Measurements from ENCODE around the gene CSF1R.
"Not testable (repeated sequence)": the region's sequence is repeated elsewhere in the genome, so short reads cannot be mapped to it uniquely, and the experiment has no call there.

The CSF1R gene

GRCh38 chr5:150033334-150033733 lies 53.0 kb downstream of the CSF1R start:
- no peak for DNase-seq (ENCODE audit: low read depth in 2 of 3, low spot score in 1 of 3)

DNA sequence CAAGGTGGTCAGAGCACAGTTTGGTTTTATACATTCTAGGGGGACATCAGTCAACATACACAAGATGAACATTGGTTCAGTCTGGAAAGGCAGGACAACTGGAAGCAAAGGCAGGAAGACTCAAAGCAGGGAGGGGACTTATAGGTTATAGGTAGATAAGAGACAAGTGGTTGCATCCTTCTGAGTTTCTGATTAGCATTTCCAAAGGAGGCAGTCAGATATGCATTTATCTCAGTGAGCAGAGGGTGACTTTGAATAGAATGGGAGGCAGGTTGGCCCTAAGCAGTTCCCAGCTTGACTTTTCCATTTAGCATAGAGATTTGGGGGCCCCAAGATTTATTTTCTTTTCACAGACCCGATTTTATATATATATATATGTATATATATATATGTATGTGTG lies 58.3 kb downstream of the CSF1R start:
- DNase-seq (ENCODE audit: low read depth in 2 of 3, low spot score in 1 of 3): not testable (repeated sequence)

DNA sequence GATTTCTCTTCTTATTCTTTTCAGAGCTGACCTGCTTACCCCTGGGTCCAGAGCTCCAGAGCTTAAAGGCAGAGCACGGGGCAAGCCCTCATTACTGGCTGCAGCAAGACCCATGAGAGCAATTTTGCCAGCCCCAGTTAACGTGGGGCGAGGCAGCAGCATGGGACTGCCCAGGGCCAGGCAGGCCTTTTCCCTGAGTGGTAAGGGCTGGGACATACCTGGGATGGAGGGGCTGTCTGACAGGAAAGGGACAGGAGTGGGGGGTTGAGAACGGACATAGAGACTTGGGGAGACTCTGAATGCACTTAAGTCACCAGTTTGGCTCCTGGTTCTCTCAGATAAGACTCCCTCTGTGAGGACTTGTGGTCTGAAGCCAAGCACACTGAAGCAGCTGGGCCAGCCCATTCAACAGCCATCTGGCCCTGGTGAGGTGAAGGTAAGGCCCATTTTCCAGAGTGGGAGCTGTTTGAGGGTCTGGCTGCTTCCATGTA lies 59.6 kb downstream of the CSF1R start:
- DNase-seq (ENCODE audit: low read depth in 2 of 3, low spot score in 1 of 3): no peak

- no peak for DNase-seq (ENCODE audit: low read depth in 2 of 3, low spot score in 1 of 3)
Measured at GRCh38 chr5:150024346-150024984, 61.9 kb downstream of the CSF1R start.

GRCh38 chr5:150023136-150023535 lies 63.2 kb downstream of the CSF1R start:
- DNase-seq (ENCODE audit: low read depth in 2 of 3, low spot score in 1 of 3): no peak

DNA sequence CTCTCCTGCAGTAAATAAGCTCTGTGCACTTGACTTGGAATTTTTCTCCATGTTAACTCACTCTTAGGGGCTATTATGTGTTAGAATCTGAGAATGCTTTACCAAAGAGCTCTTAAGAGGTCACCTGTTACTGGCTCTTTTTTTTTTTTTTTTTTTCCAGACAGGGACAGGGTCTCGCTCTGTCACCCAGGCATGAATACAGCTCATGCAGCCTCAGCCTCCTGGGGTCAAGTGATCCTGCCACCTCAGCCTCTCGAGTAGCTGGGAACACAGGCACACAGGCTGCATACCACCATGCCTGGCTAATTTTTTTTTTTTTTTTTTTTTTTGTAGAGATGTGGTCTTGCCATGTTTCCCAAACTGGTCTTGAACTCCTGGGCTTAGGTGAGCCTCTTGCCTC lies 63.7 kb downstream of the CSF1R start:
- no peak for DNase-seq (ENCODE audit: low read depth in 2 of 3, low spot score in 1 of 3)

DNA sequence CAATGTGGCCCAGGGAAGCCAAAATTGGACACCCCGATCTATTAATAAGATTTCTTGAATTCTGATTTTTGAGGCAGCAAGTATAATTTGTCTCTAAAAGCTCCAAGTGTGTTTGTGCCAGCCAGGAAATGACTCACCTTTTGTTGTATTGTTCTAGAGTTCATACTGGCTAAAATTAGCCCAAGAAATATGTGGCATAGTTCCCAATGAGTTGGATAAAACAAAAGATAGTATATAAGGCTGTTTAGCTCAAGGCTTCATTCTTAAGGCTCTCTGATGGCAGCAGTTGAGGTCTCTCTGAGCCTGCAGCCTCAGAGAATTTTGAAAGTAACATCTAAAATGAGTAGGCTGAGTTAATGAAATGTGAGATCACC lies 64.2 kb downstream of the CSF1R start:
- DNase-seq (ENCODE audit: low read depth in 2 of 3, low spot score in 1 of 3): no peak

DNA sequence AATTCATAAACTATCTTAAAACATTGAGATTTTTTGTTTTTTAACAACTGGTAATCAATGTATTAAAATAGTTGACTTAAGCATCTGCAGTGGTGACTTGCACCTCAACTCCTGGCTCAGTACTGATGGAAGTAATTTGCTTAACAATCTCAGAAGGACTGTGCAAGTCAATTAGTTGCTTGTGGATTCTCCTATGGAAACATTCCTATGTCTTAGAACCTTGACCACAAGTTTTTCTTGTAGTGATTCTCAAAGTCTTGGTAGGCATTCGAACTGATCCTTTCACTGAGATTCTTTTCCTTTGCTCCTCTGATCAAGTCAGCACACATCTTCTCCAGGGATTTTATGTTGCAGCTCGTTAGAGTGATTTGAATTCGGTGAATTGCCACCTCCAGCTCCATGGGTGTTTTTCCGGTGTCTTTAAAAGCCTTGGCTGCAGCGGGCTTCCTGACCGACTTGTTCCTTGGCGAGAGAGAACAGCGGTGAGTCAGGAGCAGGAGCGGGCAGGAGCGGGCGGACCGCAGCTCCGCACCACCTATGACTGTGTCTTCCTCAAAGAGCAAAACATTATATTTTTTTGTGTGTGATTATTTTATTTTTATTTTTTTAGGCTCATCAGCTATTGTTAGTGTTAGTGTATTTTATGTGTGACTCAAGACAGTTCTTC lies 64.7 kb downstream of the CSF1R start:
- DNase-seq (ENCODE audit: low read depth in 2 of 3, low spot score in 1 of 3): no peak

DNA sequence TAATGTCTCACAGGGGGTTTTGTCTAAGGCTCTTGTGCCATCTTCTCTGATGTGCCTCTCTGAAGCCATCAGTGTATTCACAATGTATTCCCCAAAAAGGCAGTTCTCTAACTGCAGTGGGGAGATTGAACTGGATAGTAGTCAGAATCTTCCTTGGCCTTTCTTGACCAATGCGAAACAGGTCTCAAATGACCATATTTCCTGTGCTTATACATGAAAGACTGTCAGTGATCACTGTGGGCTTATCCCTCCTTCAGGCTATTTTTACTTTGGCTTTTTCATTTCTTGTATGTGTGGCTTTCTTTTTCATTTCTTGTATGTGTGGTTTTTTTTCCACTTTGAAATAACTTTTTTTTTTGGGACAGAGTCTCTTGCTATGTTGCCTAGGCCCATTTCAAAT lies 66.1 kb downstream of the CSF1R start:
- no peak for DNase-seq (ENCODE audit: low read depth in 2 of 3, low spot score in 1 of 3)

DNA sequence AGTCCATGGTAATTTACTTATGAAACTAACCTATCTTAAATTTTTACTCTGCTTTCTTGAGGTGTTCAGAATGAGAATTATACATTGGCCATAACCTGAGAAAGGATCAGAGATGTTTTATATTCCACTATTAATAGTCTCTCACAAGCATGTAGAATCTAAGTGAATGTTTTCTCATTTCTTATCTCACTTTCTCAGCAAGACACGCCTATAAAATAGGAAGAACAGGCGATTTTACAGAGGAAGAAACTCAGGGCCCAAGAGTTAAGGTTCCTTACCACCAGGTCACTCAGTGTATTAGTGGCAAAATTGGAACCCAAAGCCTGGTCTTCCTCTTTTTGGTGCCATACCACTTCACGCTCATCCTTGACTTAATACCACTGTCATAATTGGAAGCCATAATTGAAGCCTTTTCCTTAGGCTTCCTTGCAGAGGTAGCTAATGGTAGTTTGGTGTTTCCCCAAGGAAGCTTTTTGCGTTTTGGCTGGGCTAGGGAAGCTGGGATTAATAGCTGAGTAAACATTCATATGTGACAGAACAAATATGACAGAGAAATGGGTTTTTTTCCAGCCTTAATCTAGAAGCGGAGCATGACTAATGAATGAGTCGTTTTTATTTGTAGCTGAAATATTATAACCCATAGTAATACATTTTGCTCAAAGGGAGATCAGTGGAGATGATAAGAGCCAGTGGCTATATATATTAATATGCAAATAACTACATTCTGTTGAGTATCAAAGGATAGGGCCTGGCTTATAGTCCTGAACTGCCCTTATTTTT lies 68.9 kb downstream of the CSF1R start:
- DNase-seq (ENCODE audit: low read depth in 2 of 3, low spot score in 1 of 3): no peak

DNA sequence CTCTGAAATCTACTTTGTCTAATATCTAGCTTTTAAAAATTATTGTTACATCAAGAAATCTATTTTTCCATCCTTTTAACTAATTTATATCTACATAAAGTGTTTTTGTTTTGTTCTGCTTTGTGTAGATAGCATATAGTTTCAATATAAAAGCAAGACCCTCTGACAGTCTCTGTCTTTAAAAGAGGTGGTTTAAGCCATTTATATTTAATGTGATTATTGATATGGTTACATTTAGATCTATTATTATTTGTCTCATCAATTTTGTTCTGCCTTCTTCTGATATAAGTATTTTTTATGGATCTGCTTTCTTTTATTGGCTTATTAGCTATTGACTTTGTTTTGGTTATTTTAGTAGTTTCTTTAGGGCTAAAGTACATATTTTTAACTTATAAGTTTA lies 69.8 kb downstream of the CSF1R start:
- no peak for DNase-seq (ENCODE audit: low read depth in 2 of 3, low spot score in 1 of 3)

DNA sequence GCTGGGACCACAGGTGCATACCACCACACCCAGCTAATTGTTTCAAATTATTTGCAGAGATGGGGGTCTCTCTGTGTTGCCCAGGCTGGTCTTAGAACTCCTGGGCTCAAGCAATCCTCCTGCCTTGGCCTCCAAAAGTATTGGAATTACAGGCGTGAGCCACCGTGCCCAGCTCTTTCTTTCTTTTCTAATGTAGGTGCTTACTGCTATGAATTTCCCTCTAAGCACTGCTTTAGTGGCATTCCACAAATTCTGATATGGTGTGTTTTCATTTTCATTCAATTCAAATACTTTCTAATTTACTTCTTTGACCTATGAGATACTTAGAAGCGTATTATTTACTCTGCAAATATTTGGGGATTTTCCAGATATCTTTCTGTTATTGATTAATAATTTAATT lies 70.9 kb downstream of the CSF1R start:
- DNase-seq (ENCODE audit: low read depth in 2 of 3, low spot score in 1 of 3): no peak

GRCh38 chr5:150014456-150014855 lies 71.9 kb downstream of the CSF1R start:
- DNase-seq (ENCODE audit: low read depth in 2 of 3, low spot score in 1 of 3): no peak

- DNase-seq (ENCODE audit: low read depth in 2 of 3, low spot score in 1 of 3): no peak
Measured at GRCh38 chr5:150013931-150014330, 72.4 kb downstream of the CSF1R start.

- DNase-seq (ENCODE audit: low read depth in 2 of 3, low spot score in 1 of 3): no peak
Measured at GRCh38 chr5:150009671-150010387, 76.5 kb downstream of the CSF1R start.

DNA sequence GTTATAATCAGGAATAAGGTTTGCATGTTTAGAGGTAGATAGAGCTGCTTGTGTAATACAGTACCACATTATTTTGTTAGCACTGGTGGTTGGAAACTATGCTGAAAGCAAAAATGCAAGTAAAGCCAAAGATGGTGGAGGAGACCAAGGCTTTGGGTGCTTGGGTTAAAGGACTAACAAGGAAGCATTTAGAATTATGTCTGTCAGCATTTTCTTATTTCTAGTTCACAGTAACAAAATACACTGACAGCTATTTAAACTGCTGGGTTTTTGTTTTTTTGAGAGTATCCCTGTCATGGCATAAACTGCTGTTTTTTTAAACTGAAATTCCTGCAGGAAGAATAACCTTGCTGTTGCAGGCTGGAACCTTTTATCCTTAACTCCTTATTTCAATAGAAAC lies 79.3 kb downstream of the CSF1R start:
- no peak for DNase-seq (ENCODE audit: low read depth in 2 of 3, low spot score in 1 of 3)

DNA sequence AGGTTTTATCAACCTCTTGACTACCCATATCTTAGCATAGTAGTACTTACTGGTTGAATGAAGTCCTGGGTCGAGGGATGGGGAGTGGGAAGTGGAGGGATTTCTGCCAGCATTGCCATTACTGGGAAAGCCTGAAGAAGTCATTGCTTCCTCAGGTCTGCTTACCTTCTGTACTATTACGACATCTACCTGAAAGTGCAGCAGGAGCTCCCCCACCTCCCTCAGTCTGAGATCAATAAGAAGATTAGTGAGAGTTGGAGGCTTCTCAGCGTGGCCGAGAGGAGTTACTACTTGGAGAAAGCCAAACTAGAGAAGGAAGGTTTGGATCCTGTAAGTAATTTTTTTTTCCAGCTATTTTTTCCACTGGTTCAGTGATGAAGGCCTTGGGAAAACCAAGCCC lies 80.0 kb downstream of the CSF1R start:
- DNase-seq (ENCODE audit: low read depth in 2 of 3, low spot score in 1 of 3): no peak

Measured in stimulated activated CD4-positive, alpha-beta T cell treated with anti-CD3 and anti-CD28 coated beads, Interleukin-12 subunit alpha, Interleukin-12 subunit beta, amount 100 ng/mL, for 48 hours (primary cell).